IgD-negative memory B cell (primary cell): ENCODE data around the gene OBSL1. TPM values are rescaled to one million over a fixed set of nuclear protein-coding genes. Genes with fewer than 3 reads are reported as not detected.

ENCODE experiments used
- H3K27ac Mint-ChIP-seq, 3 donors: one replicate each; pipeline ENCODE4 v1.8.0; 2020 to 2022; ENCODE audit warnings: mild to moderate bottlenecking in 3 of 3, mixed read lengths in 3 of 3, moderate library complexity in 1 of 3
- H3K27me3 Mint-ChIP-seq: one replicate; pipeline ENCODE4 v1.8.0; 2021; ENCODE audit warnings: mixed read lengths
- H3K36me3 Mint-ChIP-seq: one replicate; pipeline ENCODE4 v1.8.0; 2020; ENCODE audit warnings: mild to moderate bottlenecking, mixed read lengths
- H3K4me1 Mint-ChIP-seq, 3 donors: one replicate each; pipeline ENCODE4 v1.8.0; 2020 to 2022; ENCODE audit warnings: mixed read lengths in 3 of 3, mild to moderate bottlenecking in 1 of 3
- H3K4me3 Mint-ChIP-seq, 4 donors: one replicate each; pipeline ENCODE4 v1.8.0; 2020 to 2022; ENCODE audit warnings: mild to moderate bottlenecking in 4 of 4, mixed read lengths in 4 of 4, moderate library complexity in 3 of 4
- H3K9me3 Mint-ChIP-seq, 3 donors: one replicate each; pipeline ENCODE4 v1.8.0; 2020 to 2021; ENCODE audit warnings: mixed read lengths in 3 of 3, mild to moderate bottlenecking in 1 of 3
- polyA plus RNA-seq: library from polyadenylated mRNA; unstranded; fragments of 300-500 nt; fragmentation: Illumina TruSeq; gene quantifications from one replicate; pipeline ENCODE4 v1.2.3, GENCODE V29; 2021

Gene OBSL1
- not detected for polyA plus RNA-seq

DNA sequence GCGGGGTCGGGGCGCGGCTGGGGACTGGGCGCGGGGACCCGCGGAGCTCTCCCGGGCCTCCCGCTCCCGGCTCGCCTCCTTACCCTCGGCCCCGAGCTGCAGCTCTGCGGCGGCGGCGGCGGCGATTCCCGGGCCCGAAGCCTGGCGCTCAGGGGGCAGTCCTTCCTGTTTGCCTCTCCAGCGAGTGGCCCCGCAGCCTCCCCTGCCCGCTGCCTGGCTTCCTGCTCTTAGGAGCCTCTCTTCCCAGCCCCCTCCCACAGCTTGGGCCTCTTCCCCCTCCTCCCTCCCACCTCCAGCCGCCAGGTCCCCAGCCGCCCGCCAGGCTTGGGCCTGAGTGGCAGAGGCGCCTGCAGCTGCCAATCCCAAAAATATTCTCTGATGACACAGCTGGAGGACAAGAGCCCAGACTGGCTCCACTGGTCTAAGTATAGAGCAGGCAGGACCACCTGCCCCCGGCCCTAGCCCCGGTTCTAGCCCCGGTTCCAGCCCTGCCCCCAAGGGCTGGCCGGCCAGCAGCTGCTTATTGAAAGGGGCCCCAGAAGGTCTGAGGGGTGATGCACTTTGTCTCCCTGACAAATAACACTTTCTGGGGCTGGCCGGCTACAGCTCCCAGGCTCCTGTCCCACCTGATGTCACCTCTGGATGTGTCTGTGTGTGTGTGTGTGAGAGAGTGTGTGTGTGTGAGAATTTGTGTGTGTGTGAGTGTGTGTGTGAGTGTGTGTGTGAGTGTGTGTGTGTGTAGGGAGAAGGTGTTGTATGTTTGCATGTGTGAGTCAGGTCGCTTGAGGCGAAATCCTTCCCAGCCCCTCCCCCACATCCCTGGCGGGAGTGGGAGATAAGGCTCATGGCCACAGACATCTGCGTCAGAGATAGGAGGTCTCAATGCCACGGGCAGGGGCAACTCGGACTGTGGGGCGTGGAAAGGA is at the start of gene OBSL1:
Gene OBSL1 (minus strand): TSS at position 229 of the 926 bp plus-strand sequence. CDS start 307 bp downstream, outside the sequence.
- H3K27me3 Mint-ChIP-seq, result peaks cover 51% of the 10 kb centered on the region
- no peak within 1 kb of the TSS for H3K27ac Mint-ChIP-seq
- H3K36me3 Mint-ChIP-seq, result no peaks in the 10 kb centered on the region
- peaks cover 0 to 2% (median 0%) of the 10 kb centered on the region in 3 donors for H3K4me1 Mint-ChIP-seq
- H3K4me3 Mint-ChIP-seq, result peak within 1 kb of the TSS in 3 of 4 donors; percentile 17 to 65 (median 27)
- H3K9me3 Mint-ChIP-seq, result peaks cover 0 to 3% (median 1%) of the 10 kb centered on the region in 3 donors

DNA sequence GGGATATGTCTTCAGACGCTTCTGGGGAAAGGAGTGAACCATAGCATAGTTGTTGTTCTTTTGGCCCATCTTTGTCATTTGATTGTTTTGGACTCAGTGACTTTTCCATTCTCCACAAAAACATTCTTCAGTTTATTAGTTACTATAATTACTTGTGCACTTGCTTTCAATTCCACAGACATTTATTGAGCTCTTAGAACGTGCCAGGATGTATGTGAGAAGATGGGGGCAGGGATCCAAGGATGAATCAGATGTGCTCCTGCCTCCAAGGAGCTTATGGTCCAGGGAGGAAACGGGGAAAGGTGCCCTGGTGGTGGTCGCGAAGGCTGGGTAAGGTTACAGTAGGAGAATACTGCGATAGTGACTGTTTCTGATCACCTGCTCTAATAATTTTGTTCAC is 49.2 kb upstream of the OBSL1 start:
- H3K27ac Mint-ChIP-seq, result no peak overlapping the region
- H3K4me1 Mint-ChIP-seq, result no peaks in the 10 kb centered on the region
- H3K4me3 Mint-ChIP-seq, result no peak overlapping the region
- no peaks in the 10 kb centered on the region for H3K36me3 Mint-ChIP-seq
- H3K27me3 Mint-ChIP-seq, result peaks cover 8% of the 10 kb centered on the region
- no peaks in the 10 kb centered on the region for H3K9me3 Mint-ChIP-seq

DNA sequence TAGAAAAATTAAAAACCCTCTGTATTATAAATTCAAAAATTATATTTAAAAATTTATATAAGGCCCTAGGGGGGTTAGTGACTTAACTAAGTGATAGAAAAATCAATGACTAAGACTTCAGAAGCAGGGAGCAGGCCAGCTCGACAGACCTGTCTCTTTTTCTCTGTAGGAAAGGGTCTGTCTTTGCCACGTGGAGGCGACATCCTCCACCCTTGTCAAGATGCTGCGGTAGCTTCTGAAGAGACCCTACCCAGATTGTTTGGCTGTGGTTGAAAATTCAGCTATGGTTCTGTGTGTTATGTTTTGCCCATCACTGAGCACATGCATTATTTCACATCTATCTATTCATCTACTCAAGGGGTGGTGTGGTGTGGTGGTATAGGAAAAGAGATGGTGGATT is 47.9 kb upstream of the OBSL1 start:
- H3K4me3 Mint-ChIP-seq, result no peak overlapping the region
- H3K27ac Mint-ChIP-seq, result no peak overlapping the region
- H3K9me3 Mint-ChIP-seq, result no peaks in the 10 kb centered on the region

DNA sequence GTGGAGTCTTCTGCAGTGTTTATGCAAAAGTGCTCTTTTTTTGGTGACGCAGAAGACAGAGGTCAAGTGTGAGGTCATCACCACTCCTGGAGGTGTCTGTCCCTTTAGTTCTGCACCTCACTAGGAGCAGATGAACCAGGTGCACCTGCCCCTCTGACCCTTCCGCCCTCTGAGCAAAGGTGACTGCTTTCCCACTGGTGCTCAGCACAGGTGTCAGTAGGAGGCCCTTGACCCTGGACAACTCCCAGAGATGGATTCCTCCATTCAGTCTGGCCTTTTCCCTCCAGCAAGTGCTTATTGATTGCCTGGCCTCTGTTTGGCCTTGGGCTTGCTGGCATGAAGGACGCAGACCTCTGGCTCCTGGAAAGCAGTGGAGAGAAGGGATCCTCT is 47.4 kb upstream of the OBSL1 start:
- no peak overlapping the region for H3K27ac Mint-ChIP-seq
- no peak overlapping the region for H3K4me3 Mint-ChIP-seq

More for the DNA sequence above, 47.9 kb upstream of the OBSL1 start:
- peaks cover 7% of the 10 kb centered on the region for H3K36me3 Mint-ChIP-seq
- H3K27me3 Mint-ChIP-seq, result peaks cover 6% of the 10 kb centered on the region
- no peaks in the 10 kb centered on the region for H3K4me1 Mint-ChIP-seq

DNA sequence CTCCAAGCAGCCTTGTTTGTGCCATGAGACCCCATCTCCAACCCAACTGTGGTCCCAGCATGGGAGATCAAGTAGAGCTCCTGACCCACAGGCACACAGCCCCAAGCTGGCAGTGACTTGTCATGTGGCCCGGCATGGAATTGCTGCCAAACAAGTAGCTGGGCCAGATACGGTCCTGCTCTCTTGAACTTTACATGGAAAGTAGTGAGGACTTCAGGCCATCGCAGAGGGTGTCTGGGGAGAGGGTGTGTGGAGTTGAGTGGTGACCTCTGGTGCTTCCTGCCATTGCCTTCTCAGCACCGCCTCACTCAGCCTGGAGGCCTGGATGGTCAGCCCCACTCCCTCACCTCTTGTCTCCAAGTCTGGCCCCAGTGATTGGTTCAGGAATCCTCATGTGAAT is 45.2 kb upstream of the OBSL1 start:
- Mint-ChIP-seq H3K4me1 (peaks cover 7 to 8% (median 8%) of the 10 kb centered on the region in 3 donors), H3K36me3 (peaks cover 8% of the 10 kb centered on the region), H3K27ac (peak overlapping the region in 1 of 3 donors; percentile 80), H3K27me3 (peaks cover 3% of the 10 kb centered on the region), H3K9me3 (no peaks in the 10 kb centered on the region), H3K4me3 (no peak overlapping the region)

More for the DNA sequence above, 47.4 kb upstream of the OBSL1 start:
- no peaks in the 10 kb centered on the region for H3K4me1 Mint-ChIP-seq
- H3K36me3 Mint-ChIP-seq, result peaks cover 8% of the 10 kb centered on the region
- H3K9me3 Mint-ChIP-seq, result no peaks in the 10 kb centered on the region
- H3K27me3 Mint-ChIP-seq, result peaks cover 6% of the 10 kb centered on the region

DNA sequence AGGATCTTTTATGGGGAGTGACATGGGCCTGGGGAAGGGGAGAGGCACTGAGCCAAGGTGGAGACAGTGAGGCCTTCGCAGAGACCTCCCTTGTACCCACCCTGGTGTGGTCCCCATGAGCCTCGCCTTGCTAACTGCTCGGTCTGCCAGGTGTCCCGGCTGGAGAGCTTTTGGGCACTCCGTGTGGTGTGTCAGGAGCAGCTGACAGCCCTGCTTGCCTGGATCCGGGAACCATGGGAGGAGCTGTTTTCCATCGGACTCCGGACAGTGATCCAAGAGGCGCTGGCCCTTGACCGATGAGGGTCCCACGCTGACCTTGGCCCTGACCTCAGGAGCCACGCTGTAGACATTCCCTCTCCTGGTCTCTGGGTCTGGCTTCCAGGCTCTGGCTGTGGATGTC is 44.6 kb upstream of the OBSL1 start:
- Mint-ChIP-seq H3K36me3 (peaks cover 9% of the 10 kb centered on the region), H3K27ac (no peak overlapping the region), H3K27me3 (no peaks in the 10 kb centered on the region), H3K4me1 (peaks cover 7 to 8% (median 8%) of the 10 kb centered on the region in 3 donors), H3K9me3 (no peaks in the 10 kb centered on the region), H3K4me3 (no peak overlapping the region)

DNA sequence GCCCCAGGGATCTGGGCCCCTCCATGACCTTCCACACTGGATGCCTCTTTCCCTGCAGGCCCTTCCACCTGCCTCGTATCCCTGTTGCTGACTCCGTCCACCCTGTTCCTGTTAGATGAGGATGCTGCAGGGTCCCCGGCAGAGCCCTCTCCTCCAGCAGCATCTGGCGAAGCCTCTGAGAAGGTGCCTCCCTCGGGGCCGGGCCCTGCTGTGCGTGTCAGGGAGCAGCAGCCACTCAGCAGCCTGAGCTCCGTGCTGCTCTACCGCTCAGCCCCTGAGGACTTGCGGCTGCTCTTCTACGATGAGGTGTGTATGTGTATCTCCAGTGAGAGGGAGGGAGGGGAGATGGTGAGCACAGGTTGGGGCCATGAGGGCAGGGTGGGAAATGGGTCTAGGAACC is 43.7 kb upstream of the OBSL1 start:
- Mint-ChIP-seq H3K27ac (no peak overlapping the region), H3K27me3 (no peaks in the 10 kb centered on the region), H3K4me1 (peaks cover 7 to 8% (median 8%) of the 10 kb centered on the region in 3 donors), H3K36me3 (peaks cover 9% of the 10 kb centered on the region), H3K9me3 (no peaks in the 10 kb centered on the region), H3K4me3 (no peak overlapping the region)

DNA sequence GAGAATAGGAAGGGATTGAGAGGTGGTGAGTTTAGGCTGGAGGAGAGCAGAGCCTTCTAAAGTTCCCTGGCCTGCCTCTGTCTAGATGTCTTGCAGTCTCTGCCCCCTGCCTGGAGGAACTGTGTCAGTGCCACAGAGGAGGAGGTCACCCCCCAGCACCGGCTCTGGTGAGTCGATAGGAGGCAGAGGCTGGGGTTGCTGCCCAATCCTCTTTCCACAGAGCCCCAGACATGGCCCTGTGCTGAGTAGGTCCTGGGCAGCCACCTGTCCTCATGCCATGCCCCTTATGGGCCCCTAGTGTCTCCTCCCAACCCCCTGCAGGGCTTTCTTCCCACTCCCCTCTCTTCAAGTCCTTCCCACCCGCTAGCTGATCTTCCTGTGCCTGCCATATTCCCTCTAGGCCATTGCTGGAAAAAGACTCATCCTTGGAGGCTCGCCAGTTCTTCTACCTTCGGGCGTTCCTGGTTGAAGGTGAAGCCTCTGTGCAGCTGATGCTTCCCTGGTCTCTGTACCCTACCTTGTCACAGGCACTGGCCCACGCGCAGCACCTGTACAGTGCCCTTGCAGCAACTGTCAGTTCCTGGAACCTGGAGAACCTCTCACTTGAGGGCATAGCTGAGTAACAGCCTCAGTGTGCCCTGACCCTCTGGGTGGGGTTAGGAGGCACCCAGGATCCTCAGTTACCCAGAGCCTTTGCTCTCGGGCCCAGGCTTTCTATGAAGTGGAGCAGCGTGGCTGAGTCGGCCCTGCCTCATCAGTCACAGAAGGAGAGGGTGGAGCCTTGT is 42.9 kb upstream of the OBSL1 start:
- Mint-ChIP-seq H3K4me3 (peak overlapping the region in 1 of 4 donors; percentile 15), H3K9me3 (no peaks in the 10 kb centered on the region), H3K4me1 (peaks cover 7 to 8% (median 8%) of the 10 kb centered on the region in 3 donors), H3K36me3 (peaks cover 11% of the 10 kb centered on the region), H3K27me3 (no peaks in the 10 kb centered on the region), H3K27ac (no peak overlapping the region)

DNA sequence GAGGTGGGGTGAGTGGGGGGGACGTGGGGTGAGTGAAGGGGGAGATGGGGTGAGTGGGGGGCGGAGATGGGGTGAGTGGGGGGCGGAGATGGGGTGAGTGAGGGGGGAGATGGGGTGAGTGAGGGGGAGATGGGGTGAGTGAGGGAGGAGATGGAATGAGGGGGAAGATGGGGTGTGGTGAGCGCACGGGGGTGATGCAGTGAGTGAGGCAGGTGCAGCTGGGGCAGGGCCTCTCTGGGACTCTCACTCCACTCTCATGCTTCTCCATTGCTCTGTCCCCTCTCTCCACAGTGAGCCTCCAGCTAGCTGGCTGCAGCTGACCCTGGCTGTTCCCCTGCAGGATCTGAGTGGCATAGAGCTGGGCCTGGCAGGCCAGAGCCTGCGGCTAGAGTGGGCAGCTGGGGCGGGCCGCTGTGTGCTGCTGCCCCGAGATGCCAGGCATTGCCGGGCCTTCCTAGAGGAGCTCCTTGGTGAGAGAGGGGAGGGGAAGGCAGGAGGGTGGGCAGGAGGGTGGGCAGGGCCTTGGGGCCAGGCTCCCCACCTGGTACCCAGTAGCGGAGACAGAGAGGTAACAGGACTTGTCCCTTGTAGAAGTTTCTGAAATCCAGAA is 42.2 kb upstream of the OBSL1 start:
- Mint-ChIP-seq H3K27me3 (no peaks in the 10 kb centered on the region), H3K9me3 (no peaks in the 10 kb centered on the region), H3K4me3 (no peak overlapping the region), H3K27ac (no peak overlapping the region), H3K4me1 (peaks cover 7 to 8% (median 8%) of the 10 kb centered on the region in 3 donors), H3K36me3 (peaks cover 12% of the 10 kb centered on the region)

DNA sequence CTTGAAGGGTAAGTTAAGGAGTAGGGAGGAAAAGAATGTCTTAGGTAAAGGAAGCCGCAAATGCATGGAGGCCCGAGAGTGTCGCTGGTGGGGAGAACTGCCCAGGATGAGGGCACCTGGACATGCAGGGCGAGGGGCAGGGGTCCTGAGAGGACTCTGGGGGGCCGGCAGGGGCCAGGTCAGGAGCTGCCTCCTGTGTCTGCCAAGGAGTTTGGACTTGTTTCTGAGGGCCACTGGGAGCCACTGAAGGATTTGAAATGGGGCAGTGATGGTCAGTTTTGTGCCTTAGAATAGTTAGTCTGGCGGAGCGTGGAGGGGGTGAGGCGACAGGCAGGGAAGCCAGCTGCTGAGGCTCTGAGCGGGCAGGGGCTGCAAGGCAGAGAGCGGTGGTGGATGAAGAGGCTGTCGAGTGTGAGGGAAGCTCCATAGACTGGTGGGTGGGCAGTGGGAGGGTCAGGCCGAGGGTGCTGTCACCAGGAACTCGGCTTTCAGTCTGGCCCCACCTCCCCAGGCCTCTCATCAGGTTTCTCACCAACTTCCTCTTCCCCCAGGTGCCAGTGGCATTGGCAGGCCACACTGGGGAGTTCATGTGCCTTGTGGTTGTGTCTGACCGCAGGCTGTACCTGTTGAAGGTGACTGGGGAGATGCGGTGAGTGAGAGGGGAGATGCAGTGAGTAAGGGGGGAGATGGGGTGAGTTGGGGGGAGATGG is 41.4 kb upstream of the OBSL1 start:
- Mint-ChIP-seq H3K27ac (peak overlapping the region in 2 of 3 donors; percentile 50 to 90), H3K36me3 (peaks cover 12% of the 10 kb centered on the region), H3K4me1 (peaks cover 7 to 8% (median 8%) of the 10 kb centered on the region in 3 donors), H3K27me3 (no peaks in the 10 kb centered on the region), H3K9me3 (no peaks in the 10 kb centered on the region), H3K4me3 (peak overlapping the region in 3 of 4 donors; percentile 41 to 72 (median 64))

DNA sequence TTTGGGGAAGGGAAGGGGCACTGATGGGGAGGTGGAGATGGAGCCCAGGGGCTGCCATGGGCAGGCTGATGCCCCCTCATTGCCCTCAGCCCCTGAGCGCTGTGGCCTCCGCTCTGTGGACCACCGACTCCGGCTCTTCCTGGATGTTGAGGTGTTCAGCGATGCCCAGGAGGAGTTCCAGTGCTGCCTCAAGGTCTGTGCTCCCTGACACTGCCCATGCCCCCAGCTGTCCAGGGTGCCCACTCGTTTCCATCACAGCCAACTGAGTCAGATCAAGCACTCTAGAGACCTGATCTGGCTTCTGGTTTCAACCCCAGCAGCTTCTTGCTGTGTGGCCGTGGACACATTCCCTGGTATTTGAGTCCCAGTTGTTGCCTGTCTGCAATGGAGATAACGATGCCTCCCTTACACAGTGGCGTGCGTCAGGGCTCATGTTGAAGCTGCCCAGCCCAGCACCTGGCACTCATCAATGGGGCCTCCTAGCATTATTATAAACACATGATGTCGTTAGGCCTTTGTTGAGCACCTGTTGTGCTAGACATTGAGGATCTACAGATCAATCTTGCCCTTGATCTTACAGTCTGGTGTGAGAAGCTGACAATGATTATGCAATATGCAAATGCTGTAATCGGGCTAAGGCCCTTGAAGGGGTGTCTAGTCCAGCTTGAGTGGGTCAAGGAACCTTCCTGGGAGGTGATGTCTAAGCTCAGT is 40.7 kb upstream of the OBSL1 start:
- H3K4me3 Mint-ChIP-seq, result peak overlapping the region in 2 of 4 donors; percentile 7 to 41
- no peaks in the 10 kb centered on the region for H3K9me3 Mint-ChIP-seq
- H3K36me3 Mint-ChIP-seq, result peaks cover 14% of the 10 kb centered on the region
- no peaks in the 10 kb centered on the region for H3K27me3 Mint-ChIP-seq
- H3K4me1 Mint-ChIP-seq, result peaks cover 7 to 8% (median 8%) of the 10 kb centered on the region in 3 donors
- H3K27ac Mint-ChIP-seq, result peak overlapping the region in 2 of 3 donors; percentile 50 to 90

DNA sequence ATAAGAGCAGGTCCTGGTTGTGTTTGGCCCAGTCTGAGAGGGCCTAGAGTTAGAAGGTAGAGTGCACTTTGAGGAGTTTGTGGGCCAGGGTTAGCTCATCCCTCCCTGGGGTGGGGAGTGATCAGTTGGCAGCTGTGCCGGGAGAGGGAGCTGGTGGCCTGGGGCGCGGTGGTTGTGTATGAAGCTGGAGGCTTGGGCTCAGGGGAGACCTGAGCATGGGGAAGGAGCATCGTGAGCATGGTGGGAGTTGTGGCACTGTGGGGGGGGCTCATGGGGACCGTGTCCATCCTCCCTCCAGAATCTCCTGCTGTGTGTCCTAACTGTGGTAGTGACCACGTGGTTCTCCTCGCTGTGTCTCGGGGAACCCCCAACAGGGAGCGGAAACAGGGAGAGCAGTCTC is 40.0 kb upstream of the OBSL1 start:
- Mint-ChIP-seq H3K27me3 (no peaks in the 10 kb centered on the region), H3K4me3 (no peak overlapping the region), H3K4me1 (peaks cover 7 to 8% (median 8%) of the 10 kb centered on the region in 3 donors), H3K36me3 (peaks cover 14% of the 10 kb centered on the region), H3K27ac (peak overlapping the region in 1 of 3 donors; percentile 73), H3K9me3 (no peaks in the 10 kb centered on the region)

DNA sequence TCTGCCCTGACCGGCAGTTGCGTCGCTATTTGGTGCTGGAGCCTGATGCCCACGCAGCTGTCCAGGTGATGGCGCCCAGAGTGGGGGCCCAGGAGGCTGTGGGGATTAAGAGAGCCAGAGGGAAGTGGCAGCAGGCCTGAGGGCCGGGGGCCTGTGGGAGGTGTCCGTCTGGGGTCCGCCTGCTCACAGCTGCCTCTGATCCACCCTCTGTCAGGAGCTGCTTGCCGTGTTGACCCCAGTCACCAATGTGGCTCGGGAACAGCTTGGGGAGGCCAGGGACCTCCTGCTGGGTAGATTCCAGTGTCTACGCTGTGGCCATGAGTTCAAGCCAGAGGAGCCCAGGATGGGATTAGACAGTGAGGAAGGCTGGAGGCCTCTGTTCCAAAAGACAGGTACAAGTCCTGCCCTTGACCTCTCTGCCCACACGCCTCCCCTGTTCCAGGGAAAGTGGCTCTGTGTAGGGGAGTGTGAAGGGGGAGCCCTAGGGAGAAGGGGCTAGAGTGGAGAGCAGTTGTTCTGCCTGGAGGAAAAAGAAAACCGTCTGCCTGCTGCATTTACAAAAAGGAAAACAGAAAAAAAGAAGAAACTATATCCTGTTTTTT is 37.9 kb upstream of the OBSL1 start:
- H3K36me3 Mint-ChIP-seq, result peaks cover 10% of the 10 kb centered on the region
- no peak overlapping the region for H3K4me3 Mint-ChIP-seq
- no peaks in the 10 kb centered on the region for H3K9me3 Mint-ChIP-seq
- H3K27ac Mint-ChIP-seq, result no peak overlapping the region
- H3K4me1 Mint-ChIP-seq, result peaks cover 8 to 11% (median 9%) of the 10 kb centered on the region in 3 donors
- H3K27me3 Mint-ChIP-seq, result no peaks in the 10 kb centered on the region
